Hematopoietic multipotent progenitor cell treated with erythropoietin and hydrocortisone succinate and interleukin-3 and kit ligand, for 15 days (in vitro differentiated cells): Measurements from ENCODE around the gene LRGUK.
"Not testable (repeated sequence)": the region's sequence is repeated elsewhere in the genome, so short reads cannot be mapped to it uniquely, and the experiment has no call there.

Experiments used
- DNase-seq: peaks from one replicate; pipeline ENCODE4 v3.0.0-alpha.2; 2015; ENCODE audit warnings: low spot score

The LRGUK gene

DNA sequence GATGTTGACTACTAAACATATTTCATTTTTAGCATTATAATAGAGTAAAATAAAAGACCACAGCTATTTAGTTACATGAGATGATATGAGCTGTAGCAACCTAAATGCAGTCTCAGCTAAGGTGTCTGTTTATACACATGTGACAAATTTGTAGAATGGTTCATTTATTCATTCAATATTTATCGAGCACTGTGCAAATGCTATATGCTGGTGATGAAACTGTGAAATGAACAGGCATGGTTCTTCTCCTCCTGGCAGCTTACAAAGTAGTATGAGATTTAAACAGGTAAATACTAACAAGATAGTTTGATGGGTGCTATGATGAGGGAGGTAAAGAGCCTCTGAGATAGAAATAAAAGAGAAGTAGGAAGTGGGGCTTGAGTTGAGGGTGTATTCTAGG lies 60.8 kb downstream of the LRGUK start:
- no peak for DNase-seq

DNA sequence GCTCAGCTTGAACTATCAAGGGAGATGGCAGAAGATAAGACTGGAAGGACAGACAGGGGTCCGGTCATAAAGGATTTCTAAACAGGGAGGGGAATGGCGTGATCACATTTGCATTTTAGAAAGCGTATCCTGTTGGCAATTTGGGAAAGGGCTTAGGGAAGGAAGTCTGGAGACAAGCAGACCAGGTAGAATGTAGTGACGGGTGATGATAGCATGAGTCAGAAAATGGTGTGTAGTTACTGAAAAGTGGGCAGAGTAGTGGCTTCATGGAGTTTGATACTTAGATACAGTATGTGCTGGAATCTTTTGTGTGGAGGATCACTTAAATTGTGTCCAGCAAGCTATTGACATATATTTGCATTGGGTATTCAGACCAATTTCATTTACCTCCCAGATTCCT lies 61.2 kb downstream of the LRGUK start:
- no peak for DNase-seq

DNA sequence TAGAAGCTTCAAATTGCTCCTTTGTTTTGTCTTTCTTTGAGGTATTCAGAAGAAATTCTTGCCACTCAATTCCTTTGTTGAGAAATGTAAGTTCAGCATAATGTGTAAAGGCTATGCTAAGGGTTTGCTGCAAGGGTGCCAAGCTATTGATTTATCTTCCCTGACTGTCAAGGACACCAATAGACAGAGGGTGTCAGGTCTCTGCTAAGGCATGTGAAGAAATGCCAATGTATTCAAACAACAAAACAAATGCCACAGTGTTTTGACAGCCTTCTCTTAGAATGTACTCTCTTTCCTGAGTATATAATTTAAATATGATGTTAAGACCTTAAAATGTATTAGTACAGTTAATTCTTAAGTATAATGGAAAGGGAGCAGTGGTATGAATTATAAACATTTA lies 62.4 kb downstream of the LRGUK start:
- DNase-seq, result no peak

DNA sequence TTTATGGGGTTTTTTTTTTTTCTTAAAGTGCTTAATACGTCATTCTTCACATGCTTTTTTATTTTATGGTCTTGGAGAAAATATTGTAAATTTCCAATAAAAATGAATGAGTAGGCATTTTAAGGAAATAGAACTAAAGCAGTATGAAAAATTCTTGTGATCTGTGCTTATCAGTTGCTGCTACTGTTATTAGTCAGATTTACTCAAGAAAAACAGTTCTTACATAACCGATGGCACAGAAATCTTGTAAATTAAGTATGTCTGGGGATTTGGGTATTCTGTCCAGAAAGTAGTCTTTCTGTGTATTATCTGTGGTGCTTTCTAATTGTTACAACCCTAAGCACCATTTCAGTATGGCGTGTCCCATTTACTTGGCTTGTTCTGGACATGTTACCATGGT lies 64.7 kb downstream of the LRGUK start:
- no peak for DNase-seq

DNA sequence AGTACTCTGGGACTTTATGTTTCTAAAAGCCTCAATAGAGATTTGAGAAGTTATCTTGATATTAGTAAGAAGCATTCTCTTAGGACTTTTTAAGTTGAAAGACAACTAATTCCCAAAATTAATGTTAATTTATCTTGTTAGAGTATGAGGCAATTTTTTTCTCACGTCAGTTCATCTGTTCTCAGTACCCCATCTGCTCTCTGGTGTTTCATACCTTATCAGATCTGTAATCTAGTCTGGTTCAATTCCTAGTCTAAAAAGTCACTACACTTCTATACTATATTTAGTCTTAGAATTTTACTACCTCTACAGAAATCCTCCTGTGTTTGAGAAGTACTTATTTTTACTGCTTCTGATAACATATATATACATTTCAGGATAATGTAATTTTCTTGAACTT lies 66.1 kb downstream of the LRGUK start:
- DNase-seq, result no peak

DNA sequence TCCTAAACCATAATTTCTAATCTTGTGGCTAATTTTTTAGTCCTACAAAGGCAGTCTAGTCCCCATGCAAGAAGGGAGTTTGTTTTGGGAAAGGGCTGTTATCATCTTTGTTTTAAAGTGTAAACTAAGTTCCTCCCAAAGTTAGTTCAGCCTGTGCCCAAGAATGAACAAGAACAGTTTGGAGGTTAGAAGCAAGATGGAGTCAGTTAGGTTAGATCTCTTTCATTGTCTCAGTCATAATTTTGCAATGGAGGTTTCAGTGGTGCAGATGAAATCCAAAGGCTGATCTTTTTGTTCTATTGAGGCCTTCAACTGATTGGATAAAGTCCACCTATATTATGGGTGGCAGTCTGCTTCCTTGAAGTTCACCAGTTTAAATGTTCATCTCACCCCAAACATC lies 68.1 kb downstream of the LRGUK start:
- no peak for DNase-seq

DNA sequence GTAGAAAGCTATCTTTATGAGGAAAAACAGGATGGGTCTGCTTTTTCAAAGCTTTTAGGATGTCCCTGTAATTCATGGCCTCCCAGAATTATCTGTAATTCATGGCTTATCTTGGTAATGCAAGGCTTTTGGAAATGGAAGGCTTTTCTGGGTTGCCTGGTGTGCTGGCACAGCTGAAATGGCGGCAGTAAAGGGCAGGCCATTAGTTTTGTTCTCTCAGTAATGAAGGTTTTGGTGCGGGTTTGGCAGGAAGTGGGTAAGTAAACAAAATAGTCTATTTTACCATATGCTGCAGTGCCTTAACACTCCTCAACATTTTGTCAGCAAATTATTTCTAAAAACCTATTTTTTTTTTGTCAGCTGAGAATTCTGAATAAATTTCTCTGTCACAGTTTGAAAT lies 69.3 kb downstream of the LRGUK start:
- DNase-seq, result no peak

DNA sequence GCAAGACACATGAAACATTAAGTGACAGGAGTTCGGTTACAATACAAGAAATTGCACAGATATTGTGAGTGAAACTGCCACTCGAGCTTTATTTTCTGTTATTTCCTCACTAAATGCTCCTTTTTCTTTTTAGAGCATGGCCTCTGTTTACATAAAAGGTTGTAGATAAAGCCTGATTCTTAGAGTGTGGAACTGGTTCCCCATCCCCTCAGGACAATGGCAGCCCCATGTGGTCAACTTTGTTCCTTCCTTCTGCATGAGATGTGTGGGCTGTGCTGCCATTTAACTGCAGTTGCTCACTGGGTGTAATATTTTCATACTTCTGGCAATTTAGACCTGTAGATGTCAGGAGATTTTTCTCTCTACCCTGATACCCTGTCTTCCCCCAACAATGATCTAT lies 70.2 kb downstream of the LRGUK start:
- no peak for DNase-seq

DNA sequence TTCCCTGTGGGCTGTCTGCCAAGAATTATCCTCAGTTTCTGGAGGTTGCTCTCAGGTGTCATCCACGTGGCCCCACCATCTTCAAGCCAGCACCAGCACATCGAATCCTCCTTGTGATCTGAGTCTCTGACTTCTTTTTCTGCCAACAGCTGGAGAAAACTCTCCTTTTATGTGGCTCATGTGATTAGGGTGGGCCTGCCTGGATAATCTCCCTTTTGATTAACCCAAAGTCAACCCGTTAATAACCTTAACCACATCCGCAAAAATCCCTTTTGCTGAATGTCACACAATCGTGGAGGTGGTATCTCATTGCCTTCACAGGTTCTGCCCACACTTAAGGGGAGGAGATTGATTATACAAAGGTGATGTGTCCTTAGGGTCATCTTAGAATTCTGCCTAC lies 73.8 kb downstream of the LRGUK start:
- no peak for DNase-seq

DNA sequence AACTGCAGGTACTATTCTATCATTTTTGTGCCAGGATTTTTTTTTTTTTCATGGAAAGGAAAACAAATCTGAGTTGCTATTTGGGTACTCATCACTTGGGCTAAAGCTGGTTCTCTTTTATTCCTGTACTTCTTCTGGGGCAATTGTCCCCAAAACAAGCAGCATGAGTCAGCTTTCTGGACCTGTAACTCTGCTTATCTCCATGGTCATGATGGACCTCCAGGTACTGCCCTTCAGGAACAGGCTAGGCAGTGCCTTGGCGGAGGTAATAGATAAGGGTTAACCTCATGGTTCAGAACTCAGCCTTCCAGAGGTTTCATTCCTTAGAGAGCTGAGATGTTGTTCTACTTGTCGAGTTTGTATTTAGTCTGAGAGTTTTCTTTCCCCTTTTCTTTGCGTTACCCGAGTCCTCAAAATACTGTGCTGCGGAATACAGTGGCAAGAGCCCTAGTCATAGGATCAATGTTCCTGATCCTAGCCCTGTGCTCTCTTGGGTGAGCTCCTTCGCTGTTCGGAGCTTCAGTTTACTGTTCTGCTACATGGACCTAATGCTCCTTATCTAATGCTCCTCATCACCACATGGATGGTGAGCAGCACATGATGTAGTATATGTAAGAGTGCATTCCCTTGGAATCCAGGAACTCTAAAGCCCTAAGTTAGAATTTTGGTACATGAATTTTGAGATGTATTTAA lies 74.6 kb downstream of the LRGUK start:
- DNase-seq, result no peak

DNA sequence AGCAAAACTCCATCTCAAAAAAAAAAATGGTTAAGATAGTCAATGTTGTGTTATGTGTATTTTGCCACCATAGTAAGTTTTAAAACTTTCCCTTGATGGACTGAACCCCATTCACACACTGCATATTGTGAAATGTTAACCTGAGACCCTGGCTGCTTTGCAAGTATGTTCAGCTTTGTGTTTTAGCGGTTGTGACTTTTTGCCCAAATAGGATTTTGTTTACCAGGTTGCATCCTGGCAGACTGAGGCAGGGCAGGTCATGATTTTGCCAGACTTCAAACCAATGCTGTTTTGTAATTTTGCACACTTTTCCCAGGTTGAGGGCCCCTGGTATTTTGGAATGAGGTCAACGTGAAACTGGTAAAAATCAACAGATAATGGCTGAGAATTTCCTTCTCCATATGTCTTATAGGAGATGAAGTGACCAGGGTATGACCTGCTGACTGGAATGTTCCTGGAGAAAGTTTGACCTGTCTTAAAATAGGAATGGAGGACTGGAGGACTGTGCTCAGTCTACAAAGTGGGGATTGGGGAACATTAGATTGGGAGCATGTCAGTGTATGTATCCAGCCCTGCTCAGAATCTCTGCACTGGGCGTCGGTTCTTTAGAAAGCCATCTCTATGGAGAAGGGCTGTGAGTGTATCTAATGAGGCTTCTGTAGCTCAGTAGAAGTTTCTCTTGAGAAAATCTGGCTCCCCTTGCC lies 76.2 kb downstream of the LRGUK start:
- no peak for DNase-seq

DNA sequence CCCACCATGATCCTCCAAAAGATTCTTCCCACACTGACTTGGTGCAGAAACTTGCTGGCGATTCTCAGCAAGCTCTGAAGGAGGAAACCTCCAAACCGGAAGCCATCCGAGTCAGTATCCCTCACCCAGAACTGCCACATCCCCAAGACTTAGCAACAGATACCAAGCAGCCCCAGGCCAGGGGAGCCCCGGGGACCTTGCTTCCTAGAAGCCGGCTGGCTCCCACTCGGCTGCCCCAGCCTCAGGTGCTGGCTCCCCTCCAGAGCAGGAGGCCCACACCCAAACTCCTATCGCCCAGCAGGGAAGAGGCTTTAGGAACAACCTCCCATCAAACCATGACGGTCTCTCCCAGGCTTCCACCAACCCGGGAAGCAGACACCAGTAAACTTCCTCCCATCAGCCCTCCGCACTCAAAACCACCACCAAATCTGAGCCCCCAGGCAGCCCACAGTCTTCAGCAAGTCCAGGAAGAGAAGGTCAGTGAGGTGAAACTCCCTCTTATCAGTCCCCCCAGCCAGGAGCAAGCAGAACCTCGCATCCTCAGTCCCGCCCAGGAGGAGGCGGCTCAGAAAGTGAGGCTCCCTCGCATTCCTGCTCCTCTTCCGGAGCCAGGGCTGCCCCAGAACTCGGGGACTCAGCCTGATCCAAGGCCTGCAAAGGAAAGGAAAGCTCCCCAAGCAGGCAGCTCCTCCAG lies 82.3 kb downstream of the LRGUK start:
- DNase-seq, result no peak

DNA sequence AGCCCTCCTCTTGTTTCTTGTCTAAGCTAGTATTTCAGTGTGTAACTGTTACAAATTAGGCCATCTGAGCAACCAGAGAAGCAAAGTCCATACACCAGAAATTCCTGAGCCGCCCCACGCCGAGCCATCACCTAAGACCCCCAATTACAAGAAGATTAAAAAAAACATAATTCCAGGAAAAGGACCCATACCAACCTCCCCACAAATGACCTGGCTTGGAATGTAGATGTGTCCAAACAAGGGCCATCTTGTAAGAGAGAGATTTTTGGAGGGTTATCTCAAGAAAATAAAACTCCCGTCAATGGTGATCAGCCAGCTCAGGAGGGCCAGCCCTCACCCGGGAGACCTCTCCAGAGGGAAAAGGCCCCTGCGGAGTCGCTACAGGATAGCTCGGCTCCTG lies 83.1 kb downstream of the LRGUK start:
- no peak for DNase-seq

DNA sequence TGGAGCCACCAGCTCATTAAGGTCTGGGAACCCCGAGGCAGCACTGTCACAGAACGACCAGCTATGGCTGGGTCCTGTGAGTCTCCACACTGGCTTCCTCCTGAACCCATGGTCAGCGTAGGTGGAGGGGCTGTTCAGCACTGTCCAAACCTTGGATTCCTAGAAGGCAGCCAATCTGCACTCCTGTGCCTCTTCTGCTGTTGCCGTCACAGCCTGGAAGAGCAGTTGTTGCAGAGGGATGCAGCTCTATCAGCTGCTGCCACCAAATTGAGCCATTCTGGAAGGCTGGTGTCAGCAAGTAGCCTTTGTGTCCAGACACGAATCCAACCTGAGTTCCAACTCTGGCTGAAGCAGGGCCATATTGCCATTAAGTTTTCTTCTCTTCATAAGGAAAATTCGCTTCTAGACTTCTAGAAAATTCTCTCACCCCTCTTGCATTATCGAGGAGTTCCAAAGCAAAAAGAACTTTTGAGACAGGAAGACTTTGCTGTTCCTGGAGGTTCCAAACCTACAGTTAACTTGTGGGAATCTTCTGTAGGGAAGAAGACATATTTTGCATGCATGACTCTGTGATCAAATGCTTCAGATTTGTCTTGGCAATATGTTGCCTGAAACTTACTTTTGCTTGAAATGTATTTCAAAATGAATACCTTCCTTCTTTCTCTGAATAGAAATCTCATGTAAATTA lies 84.0 kb downstream of the LRGUK start:
- DNase-seq, result no peak

DNA sequence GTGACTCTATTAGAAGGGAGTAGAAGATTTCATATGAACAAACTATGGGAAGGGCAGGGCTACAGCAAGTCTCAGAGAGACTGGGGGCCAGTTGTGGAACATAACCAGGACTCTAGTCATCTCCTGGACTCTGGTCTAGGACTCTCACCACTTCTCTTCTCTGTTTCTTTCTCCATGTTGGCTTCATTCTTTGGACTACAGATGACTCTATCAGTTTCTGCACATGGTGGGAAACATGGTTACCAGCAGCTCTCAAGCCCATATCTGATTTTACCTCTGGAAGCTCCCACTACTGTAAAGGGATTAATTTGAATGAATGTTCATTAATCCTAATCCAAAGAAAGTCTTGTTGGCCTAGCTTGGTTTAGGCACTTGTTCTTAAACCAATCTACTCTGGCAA lies 84.7 kb downstream of the LRGUK start:
- DNase-seq, result no peak

DNA sequence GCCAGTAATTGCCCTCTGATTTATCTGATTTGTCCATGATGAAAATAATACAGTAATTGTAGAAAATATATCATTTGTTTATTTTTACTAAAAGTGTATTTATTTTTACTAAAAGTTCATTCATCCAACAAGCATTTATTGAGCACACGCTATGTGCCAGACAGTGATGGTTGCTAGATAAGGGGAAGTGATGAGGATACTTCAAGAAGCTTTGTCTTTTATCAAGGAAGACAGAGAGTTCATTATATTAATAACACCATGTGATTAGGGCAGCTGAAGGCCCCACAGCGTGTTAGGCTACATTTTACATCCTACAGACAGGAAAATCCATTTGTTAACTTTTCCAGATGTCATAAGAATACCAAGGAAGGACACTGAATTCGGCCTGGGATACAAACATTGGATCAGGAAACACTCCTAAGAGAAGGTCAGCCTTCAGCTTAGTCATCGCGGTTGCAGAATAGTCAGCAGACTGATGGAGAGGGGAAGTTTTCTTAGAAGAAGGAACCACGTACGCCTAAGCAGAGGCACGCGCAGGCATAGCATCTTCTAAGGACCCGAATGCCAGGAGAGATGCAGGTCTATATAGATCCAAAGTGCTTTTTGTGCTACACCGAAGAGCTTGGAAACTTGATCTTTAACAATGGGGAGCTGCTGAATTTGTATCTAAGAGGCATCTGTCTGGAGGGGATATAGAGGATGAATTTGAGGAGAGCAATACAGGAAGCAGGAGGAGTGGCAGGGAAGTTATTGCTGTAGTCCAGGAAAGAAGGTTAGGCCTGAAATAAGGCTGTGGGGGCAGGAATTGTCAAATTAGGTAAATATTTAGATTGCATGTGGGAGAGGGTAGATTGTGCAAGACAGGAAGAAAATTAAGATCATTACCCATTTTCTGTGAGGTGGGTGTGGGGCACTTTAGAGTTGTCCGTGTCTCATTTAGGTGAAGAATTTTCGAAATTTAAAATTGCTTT lies 85.7 kb downstream of the LRGUK start:
- DNase-seq, result no peak

DNA sequence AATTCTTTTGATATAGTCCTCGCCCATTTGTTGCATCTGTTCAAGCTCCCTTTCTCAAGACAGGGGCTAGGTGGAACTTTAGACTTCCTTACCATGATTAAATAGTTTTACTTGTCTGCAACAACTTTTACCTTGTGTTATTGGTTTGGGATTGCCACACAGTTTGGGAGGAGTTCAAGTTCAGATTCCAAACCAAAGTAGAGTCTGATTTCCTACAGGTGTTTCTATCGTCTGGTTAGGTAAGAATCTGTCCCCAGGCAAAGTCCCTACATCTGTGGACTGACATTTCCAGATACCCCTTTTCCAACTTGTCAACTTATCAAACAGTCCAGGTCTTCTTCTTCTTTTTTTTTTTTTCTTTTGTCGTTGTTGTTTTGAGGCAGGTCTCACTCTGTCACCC lies 93.1 kb downstream of the LRGUK start:
- DNase-seq, result no peak

DNA sequence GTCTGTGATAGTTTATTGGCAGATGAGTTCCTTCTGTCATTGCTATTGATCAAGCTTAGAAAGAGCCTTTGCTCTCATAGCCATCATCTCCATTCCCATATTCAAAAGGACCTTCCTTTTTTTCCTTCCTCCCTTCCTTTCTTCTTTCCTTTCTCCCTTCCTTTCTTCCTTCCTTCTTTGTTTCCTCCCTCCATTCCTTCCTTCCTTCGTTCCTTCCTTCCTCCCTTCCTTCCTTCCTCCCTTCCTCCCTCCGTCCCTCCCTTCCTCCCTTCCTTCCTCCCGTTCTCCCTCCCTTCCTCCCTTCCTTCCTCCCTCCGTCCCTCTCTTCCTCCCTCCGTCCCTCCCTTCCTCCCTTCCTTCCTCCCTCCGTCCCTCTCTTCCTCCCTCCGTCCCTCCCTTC lies 104.2 kb downstream of the LRGUK start:
- not testable (repeated sequence) for DNase-seq

DNA sequence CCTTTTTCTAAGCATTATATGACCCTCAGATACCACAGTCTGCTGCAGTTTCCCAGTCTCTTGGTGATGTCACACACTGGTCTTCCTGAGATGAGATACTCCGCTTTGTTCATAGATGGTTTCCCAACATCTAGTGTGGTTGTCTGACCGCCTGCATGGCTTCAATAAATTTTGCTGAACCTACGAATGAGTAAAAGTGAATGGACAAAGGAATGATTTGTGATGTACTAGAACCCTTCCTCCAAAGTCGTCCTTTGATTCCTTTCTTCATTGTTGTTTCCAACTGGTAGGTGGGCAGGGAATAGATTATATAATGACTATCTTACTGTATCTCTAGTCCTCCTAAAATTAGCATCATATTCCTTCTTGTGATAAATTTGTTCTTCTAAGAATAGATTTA lies 107.1 kb downstream of the LRGUK start:
- DNase-seq, result no peak

DNA sequence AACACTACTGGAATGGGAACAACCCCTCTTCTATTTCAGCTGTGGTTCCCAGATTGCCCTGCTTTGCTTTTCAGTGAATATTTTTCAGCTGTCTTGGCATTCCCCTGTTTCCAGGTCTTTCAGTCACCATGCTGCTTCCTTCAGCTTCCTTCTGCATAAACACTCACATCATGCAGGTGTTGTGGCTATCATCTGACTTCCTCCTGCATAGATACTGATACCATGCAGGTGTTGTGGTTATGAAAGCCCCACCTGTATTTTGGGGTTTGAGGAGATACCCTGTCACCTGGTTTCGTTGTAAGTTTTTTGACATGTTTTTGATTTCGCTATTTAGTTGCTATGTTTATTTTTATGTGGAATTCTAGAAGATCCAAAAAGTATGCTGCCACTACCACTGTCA lies 118.1 kb downstream of the LRGUK start:
- DNase-seq, result no peak

DNA sequence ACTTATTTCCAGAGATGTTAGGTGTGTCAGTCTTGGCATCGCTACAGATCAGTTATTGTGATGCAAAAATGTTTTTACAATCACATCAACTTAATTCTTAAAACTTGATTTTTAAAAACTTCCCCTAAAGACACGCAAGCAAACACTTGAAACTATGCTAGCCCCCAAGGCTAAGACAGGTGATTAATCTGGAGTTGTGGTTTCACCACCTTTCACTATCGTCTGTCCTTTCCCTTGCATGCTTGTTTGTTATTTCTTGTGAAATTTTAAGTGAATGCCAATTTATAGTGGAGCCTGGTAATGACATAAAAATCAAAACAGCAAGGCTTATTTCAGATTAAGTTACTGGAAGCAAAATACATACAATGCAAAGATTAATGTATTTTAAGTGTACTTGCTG lies 119.2 kb downstream of the LRGUK start:
- no peak for DNase-seq

DNA sequence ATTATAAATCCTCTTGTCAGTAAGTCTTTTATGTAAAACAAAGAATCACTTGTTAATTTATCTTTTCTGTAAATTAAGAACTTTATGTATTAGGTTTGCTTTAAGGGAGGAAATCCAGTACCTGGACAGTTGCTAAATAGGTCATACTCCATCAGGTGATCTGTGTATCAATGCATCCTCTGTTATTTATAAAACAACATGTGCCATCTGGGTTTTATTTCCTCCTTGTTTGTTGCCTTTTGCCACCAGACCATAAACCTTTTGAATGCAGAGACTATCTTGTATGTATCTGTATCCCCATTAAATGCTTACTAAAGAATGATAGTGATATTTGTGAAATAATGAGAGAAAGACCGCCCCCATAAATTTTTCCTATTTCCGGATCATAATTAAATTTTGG lies 119.6 kb downstream of the LRGUK start:
- DNase-seq, result no peak
